GM19372 (cell line): ENCODE results near the gene ANKZF1.

Experiments
- ATAC-seq: cut with Tn5 transposase; IDR thresholded peaks from one replicate; pipeline ENCODE4 v1.9.1; 2021; ENCODE audit warnings: mild to moderate bottlenecking, low read depth, moderate library complexity; ENCODE audit not compliant: unreplicated experiment

ANKZF1 gene

DNA sequence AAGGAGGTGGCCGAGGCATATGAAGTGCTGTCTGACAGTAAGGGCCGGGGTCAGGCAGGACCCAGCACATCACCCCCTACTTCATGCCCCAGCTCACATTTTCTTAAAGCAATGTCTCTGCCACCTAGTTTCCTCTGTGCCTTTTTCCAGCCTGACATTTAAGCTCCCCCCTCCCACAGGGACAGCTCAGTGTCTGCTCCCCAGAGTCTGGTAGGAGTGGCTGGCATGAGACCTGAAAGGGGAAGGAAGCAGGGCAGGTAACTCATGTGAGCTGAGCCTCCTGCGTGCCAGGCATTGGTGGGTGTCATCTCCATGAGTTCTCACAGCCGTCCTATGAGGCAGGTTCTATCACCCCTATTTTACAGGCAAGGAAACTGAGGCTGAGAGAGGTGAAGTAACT, 51.0 kb downstream of the ANKZF1 start:
- ATAC-seq, result no peak

GRCh38 chr2:219281588-219281987, 52.0 kb downstream of the ANKZF1 start:
- no peak for ATAC-seq

- no peak for ATAC-seq
Measured at GRCh38 chr2:219282375-219282774, 52.8 kb downstream of the ANKZF1 start.

GRCh38 chr2:219282943-219283581, 53.5 kb downstream of the ANKZF1 start:
- no peak for ATAC-seq

GRCh38 chr2:219284501-219285372, 55.1 kb downstream of the ANKZF1 start:
- ATAC-seq, result no peak

DNA sequence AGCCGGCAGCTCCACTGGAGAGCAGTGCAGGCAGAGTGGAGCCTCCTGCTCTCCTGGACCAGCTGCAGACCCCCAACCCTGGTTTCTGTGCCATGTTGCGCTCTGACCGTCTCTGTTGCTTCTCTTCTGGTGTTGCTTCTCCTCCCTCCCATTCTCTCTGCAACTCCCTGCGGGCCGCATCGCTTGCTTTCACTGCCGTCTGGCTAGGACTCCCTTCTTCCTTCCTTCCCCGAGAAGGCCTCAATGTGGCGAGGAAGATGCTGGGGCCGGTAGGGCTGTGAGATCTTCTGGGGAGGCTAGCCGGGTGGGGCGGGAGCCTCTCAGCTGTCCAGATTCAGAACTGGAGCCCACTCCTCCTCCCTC, 55.7 kb downstream of the ANKZF1 start:
- no peak for ATAC-seq

DNA sequence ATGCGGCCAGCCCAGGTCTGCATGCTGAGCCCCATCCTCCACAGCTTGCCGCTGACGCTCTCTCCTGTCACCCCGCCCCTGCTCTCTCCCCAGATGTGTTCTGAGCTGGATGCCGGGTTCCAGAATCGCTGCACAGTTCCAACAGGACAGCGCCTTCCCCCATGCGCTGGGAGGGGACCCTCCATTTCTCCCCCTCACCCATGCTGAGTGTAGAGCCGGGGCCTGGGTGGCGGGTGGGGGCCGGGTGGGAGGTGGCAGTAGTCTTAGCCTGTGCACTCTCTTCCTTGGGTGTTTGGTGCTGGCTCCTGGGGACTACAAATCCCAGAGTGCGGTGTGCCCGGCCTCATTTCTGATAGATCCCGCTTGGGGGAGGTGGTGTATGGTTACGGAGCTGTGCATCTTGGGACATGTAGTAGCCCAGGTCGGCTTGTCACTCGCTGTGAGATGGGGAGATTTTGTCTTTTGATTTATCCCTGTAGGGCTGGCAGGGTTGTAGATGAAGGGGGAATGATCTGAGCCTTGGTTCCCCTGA, 56.4 kb downstream of the ANKZF1 start:
- no peak for ATAC-seq
